ENCODE measurements around the gene CDYL2.

The CDYL2 gene

DNA sequence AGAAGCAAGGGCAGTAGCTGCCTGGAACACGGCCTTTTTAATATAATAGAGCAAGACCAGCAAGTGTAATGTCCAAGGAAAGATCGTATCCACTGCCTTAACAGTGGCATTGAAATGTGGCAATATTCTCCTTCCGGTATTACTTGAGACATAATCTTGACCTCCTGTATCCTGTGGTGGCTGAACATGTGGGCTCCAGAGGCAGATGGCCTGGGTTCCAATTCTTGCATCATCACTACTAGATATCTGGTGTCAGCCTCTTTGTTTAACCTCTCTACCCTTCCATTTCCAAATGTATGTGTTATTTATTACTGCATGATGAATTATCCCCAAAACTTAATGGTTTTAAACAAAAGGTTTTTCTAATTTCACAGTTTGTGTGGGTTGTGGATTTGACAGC is 3.5 kb upstream of the CDYL2 start:
- TF ChIP-seq POU6F1 (CRISPR knock-in tag; IDR thresholded peaks at IDR 0.05; ENCODE audit: borderline replicate concordance, low read depth) (no peak), TSHZ2 (CRISPR knock-in tag; IDR thresholded peaks at IDR 0.05) (no peak), ZNF565 (CRISPR knock-in tag; conservative IDR thresholded peaks at IDR 0.05; ENCODE audit: low read depth) (no peak), TCF4 (CRISPR knock-in tag; IDR thresholded peaks at IDR 0.05; ENCODE audit: borderline replicate concordance) (no peak), ZFP30 (CRISPR knock-in tag; IDR thresholded peaks at IDR 0.05) (no peak), GLIS3 (CRISPR knock-in tag; IDR thresholded peaks at IDR 0.05) (no peak), ESRRG (CRISPR knock-in tag; IDR thresholded peaks at IDR 0.05) (no peak), OSR1 (CRISPR knock-in tag; IDR thresholded peaks at IDR 0.05) (no peak)
- TF ChIP-seq, protein P1, sequence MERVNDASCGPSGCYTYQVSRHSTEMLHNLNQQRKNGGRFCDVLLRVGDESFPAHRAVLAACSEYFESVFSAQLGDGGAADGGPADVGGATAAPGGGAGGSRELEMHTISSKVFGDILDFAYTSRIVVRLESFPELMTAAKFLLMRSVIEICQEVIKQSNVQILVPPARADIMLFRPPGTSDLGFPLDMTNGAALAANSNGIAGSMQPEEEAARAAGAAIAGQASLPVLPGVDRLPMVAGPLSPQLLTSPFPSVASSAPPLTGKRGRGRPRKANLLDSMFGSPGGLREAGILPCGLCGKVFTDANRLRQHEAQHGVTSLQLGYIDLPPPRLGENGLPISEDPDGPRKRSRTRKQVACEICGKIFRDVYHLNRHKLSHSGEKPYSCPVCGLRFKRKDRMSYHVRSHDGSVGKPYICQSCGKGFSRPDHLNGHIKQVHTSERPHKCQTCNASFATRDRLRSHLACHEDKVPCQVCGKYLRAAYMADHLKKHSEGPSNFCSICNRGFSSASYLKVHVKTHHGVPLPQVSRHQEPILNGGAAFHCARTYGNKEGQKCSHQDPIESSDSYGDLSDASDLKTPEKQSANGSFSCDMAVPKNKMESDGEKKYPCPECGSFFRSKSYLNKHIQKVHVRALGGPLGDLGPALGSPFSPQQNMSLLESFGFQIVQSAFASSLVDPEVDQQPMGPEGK (CRISPR knock-in tag; IDR thresholded peaks at IDR 0.05; ENCODE audit: borderline replicate concordance) = no peak
- TF ChIP-seq, protein P2, sequence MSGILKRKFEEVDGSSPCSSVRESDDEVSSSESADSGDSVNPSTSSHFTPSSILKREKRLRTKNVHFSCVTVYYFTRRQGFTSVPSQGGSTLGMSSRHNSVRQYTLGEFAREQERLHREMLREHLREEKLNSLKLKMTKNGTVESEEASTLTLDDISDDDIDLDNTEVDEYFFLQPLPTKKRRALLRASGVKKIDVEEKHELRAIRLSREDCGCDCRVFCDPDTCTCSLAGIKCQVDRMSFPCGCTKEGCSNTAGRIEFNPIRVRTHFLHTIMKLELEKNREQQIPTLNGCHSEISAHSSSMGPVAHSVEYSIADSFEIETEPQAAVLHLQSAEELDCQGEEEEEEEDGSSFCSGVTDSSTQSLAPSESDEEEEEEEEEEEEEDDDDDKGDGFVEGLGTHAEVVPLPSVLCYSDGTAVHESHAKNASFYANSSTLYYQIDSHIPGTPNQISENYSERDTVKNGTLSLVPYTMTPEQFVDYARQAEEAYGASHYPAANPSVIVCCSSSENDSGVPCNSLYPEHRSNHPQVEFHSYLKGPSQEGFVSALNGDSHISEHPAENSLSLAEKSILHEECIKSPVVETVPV (CRISPR knock-in tag; IDR thresholded peaks at IDR 0.05) = no peak
- ATAC-seq = no peak

DNA sequence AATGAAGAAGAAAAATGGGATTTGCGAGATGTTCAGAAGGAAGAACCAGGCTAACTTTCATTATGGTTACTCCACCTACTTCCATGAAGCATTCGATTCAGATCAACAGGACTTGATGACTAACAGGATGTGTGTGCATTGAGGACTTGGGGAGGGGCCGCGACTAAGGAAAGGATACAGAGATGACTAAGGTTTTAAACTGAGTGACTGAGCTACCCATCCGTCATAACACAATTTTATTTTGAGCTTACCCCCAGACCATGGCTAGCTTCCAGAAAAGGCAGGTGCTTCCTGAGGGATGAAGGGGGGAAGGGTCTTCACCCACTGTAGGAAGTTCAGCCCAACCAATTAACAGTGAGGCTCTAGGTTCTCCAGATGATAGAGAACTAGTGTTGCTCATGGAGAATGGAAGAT is 2.5 kb upstream of the CDYL2 start:
- ATAC-seq = no peak
- TF ChIP-seq SNAI2 (CRISPR knock-in tag; IDR thresholded peaks at IDR 0.05) = no peak
- TF ChIP-seq, protein P1 (CRISPR knock-in tag; IDR thresholded peaks at IDR 0.05; ENCODE audit: borderline replicate concordance) = no peak
- no peak for TF ChIP-seq TOX (CRISPR knock-in tag; IDR thresholded peaks at IDR 0.05; ENCODE audit: borderline replicate concordance)
- TF ChIP-seq ISL1 (CRISPR knock-in tag; IDR thresholded peaks at IDR 0.05) = no peak
- TF ChIP-seq TSHZ2 (CRISPR knock-in tag; IDR thresholded peaks at IDR 0.05) = no peak
- TF ChIP-seq ZNF565 (CRISPR knock-in tag; conservative IDR thresholded peaks at IDR 0.05; ENCODE audit: low read depth) = no peak
- TF ChIP-seq CREB5 (CRISPR knock-in tag; IDR thresholded peaks at IDR 0.05; ENCODE audit: low read depth) = no peak
- TF ChIP-seq ZFP3 (CRISPR knock-in tag; IDR thresholded peaks at IDR 0.05) = no peak
- no peak for TF ChIP-seq ZNF70 (CRISPR knock-in tag; IDR thresholded peaks at IDR 0.05)
- TF ChIP-seq OSR1 (CRISPR knock-in tag; IDR thresholded peaks at IDR 0.05) = no peak
- no peak for TF ChIP-seq TCF4 (CRISPR knock-in tag; IDR thresholded peaks at IDR 0.05; ENCODE audit: borderline replicate concordance)
- TF ChIP-seq POU6F1 (CRISPR knock-in tag; IDR thresholded peaks at IDR 0.05; ENCODE audit: borderline replicate concordance, low read depth) = no peak
- no peak for TF ChIP-seq BACH2 (CRISPR knock-in tag; IDR thresholded peaks at IDR 0.05; ENCODE audit: borderline replicate concordance)
- no peak for TF ChIP-seq ZC3H10 (CRISPR knock-in tag; IDR thresholded peaks at IDR 0.05)
- no peak for TF ChIP-seq ARNTL (CRISPR knock-in tag; IDR thresholded peaks at IDR 0.05; ENCODE audit: borderline replicate concordance, low read depth)
- TF ChIP-seq, protein P2 (CRISPR knock-in tag; IDR thresholded peaks at IDR 0.05) = no peak
- no peak for TF ChIP-seq GLIS3 (CRISPR knock-in tag; IDR thresholded peaks at IDR 0.05)
- no peak for TF ChIP-seq CSDC2 (CRISPR knock-in tag; IDR thresholded peaks at IDR 0.05)
- TF ChIP-seq ZFP30 (CRISPR knock-in tag; IDR thresholded peaks at IDR 0.05) = no peak
- no peak for TF ChIP-seq ESRRG (CRISPR knock-in tag; IDR thresholded peaks at IDR 0.05)

All from SK-N-SH treated with all-trans-retinoic acid at 6 μM for 48 hours (cell line).